ENCODE data around the gene IYD. TPM values are rescaled to one million over a fixed set of nuclear protein-coding genes. Genes with fewer than 3 reads are reported as not detected.

The IYD gene
- total RNA-seq, 1 experiment from 2014 or later: not detected

DNA sequence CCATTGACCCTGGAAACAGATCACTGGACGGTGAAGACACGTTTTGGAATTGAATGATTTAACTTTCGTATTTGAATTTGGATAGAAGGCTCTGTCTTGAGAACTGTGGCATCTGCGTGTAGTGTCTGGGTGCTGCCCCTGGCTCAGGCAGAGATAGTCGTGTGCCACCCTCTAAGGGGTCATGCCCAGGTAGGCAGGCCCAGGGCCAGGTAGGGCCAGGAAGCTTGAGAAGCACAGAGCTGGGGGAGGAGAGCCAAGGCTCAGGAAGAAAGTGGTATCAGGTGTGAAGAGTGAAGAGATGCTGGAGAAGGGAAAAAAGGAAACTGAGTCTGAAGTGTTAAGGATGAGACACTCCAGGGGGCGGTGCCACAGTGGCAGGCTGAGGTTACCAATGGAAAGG, 75.5 kb downstream of the IYD start:
- Histone ChIP-seq H2BK5ac (ENCODE audit: insufficient read length, low read length) (no peak overlapping the region), H2AFZ (ENCODE audit: low read length) (no peak overlapping the region), H4K8ac (replicated peaks; ENCODE audit: insufficient read length, low read depth, low read length) (no peak overlapping the region), H3T11ph (ENCODE audit: low read length) (no peak overlapping the region), H3K79me2 (ENCODE audit: insufficient read depth, low read length) (no peaks in the 10 kb centered on the region), H4K5ac (ENCODE audit: insufficient read length, low read depth, low read length) (no peak overlapping the region), H3K27me3 (ENCODE audit: insufficient read depth, low read length) (no peaks in the 10 kb centered on the region), H4K91ac (ENCODE audit: insufficient read length, low read depth, low read length) (no peak overlapping the region), H3K4ac (ENCODE audit: low read depth, low read length) (no peak overlapping the region), H2BK12ac (ENCODE audit: insufficient read length, low read depth, low read length) (no peak overlapping the region), H4K20me1 (ENCODE audit: control insufficient read depth, insufficient read depth, insufficient read length) (no peaks in the 10 kb centered on the region), H3K4me2 (ENCODE audit: insufficient read depth, insufficient read length, low read length) (no peak overlapping the region), H3K56ac (ENCODE audit: insufficient read length, low read depth, low read length) (no peak overlapping the region), H3K9me3 (ENCODE audit: control insufficient read depth, low read depth, low read length) (no peaks in the 10 kb centered on the region), H3K27ac (ENCODE audit: insufficient read length, low read depth, low read length) (no peak overlapping the region), H3K79me1 (ENCODE audit: insufficient read depth, low read depth, low read length, poor library complexity, severe bottlenecking) (no peaks in the 10 kb centered on the region), H2BK20ac (ENCODE audit: low read depth, low read length, poor library complexity, severe bottlenecking) (no peak overlapping the region), H3K4me1 (ENCODE audit: insufficient read depth, low read length) (no peaks in the 10 kb centered on the region), H2BK15ac (ENCODE audit: low read depth, low read length) (no peak overlapping the region), H3K14ac (ENCODE audit: insufficient read depth, low read length) (no peak overlapping the region), H2AK5ac (ENCODE audit: insufficient read length, low read length) (no peak overlapping the region), H3K18ac (ENCODE audit: insufficient read length, low read depth, low read length) (no peak overlapping the region), H3K9ac (ENCODE audit: extremely low read depth, insufficient read length, low read length) (no peak overlapping the region), H3K23ac (ENCODE audit: insufficient read length, low read depth, low read length) (no peak overlapping the region), H2BK120ac (ENCODE audit: low read depth, low read length, poor library complexity, severe bottlenecking) (no peak overlapping the region), H3K23me2 (ENCODE audit: insufficient read length, low read depth, low read length, poor library complexity, severe bottlenecking) (no peaks in the 10 kb centered on the region)
- Mint-ChIP-seq H3K4me1 (no peaks in the 10 kb centered on the region), H3K4me3 (no peak overlapping the region), H3K9me3 (no peaks in the 10 kb centered on the region; a peak in 2 of 5 replicates), H3K36me3 (ENCODE audit: insufficient read depth in 1 of 3, low read depth in 3 of 3) (no peaks in the 10 kb centered on the region; a peak in 1 of 7 replicates), H3K27me3 (ENCODE audit: low read depth) (no peaks in the 10 kb centered on the region; the same call in 1 of the 2 replicates), H3K27ac (no peak overlapping the region)
- WGBS (ENCODE audit: extremely low coverage, insufficient read length, low lambda C conversion rate): no CpG with 5 or more reads among the region's 6 CpGs
- DNase-seq: no peak
- TF ChIP-seq, protein P1, sequence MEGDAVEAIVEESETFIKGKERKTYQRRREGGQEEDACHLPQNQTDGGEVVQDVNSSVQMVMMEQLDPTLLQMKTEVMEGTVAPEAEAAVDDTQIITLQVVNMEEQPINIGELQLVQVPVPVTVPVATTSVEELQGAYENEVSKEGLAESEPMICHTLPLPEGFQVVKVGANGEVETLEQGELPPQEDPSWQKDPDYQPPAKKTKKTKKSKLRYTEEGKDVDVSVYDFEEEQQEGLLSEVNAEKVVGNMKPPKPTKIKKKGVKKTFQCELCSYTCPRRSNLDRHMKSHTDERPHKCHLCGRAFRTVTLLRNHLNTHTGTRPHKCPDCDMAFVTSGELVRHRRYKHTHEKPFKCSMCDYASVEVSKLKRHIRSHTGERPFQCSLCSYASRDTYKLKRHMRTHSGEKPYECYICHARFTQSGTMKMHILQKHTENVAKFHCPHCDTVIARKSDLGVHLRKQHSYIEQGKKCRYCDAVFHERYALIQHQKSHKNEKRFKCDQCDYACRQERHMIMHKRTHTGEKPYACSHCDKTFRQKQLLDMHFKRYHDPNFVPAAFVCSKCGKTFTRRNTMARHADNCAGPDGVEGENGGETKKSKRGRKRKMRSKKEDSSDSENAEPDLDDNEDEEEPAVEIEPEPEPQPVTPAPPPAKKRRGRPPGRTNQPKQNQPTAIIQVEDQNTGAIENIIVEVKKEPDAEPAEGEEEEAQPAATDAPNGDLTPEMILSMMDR (conservative IDR thresholded peaks at IDR 0.05): no peak
